ENCODE data around the gene GNAO1.

Gene GNAO1

GRCh38 chr16:56237451-56237930, 46.2 kb downstream of the GNAO1 start:
- peaks cover 8% of the 10 kb centered on the region for H3K27me3 Mint-ChIP-seq (ENCODE audit: low read depth)
- no peak overlapping the region for H3K27ac Mint-ChIP-seq
- no peak overlapping the region for H3K4me3 Mint-ChIP-seq
- H3K9me3 Mint-ChIP-seq = no peaks in the 10 kb centered on the region
- no peaks in the 10 kb centered on the region for H3K36me3 Mint-ChIP-seq (ENCODE audit: low read depth)
- no peaks in the 10 kb centered on the region for H3K4me1 Mint-ChIP-seq (ENCODE audit: low read depth)
- no peak for DNase-seq (ENCODE audit: low spot score)

- no peaks in the 10 kb centered on the region for H3K4me1 Mint-ChIP-seq (ENCODE audit: low read depth)
- peaks cover 8% of the 10 kb centered on the region for H3K27me3 Mint-ChIP-seq (ENCODE audit: low read depth)
- H3K36me3 Mint-ChIP-seq (ENCODE audit: low read depth) = no peaks in the 10 kb centered on the region
- H3K4me3 Mint-ChIP-seq = no peak overlapping the region
- no peak overlapping the region for H3K27ac Mint-ChIP-seq
- no peaks in the 10 kb centered on the region for H3K9me3 Mint-ChIP-seq
- DNase-seq (ENCODE audit: low spot score) = no peak
Measured at GRCh38 chr16:56238188-56238587, 46.9 kb downstream of the GNAO1 start.

- Mint-ChIP-seq H3K36me3 (ENCODE audit: low read depth) (no peaks in the 10 kb centered on the region), H3K27me3 (ENCODE audit: low read depth) (peaks cover 3% of the 10 kb centered on the region), H3K27ac (no peak overlapping the region), H3K4me3 (no peak overlapping the region), H3K4me1 (ENCODE audit: low read depth) (no peaks in the 10 kb centered on the region), H3K9me3 (no peaks in the 10 kb centered on the region)
- no peak for DNase-seq (ENCODE audit: low spot score)
Measured at GRCh38 chr16:56241596-56241995, 50.3 kb downstream of the GNAO1 start.

GRCh38 chr16:56242740-56243139, 51.5 kb downstream of the GNAO1 start:
- Mint-ChIP-seq H3K9me3 (no peaks in the 10 kb centered on the region), H3K4me3 (no peak overlapping the region), H3K36me3 (ENCODE audit: low read depth) (no peaks in the 10 kb centered on the region), H3K27ac (no peak overlapping the region), H3K27me3 (ENCODE audit: low read depth) (peaks cover 3% of the 10 kb centered on the region), H3K4me1 (ENCODE audit: low read depth) (no peaks in the 10 kb centered on the region)
- DNase-seq (ENCODE audit: low spot score) = no peak

- no peak overlapping the region for H3K27ac Mint-ChIP-seq
- no peak overlapping the region for H3K4me3 Mint-ChIP-seq
- no peaks in the 10 kb centered on the region for H3K36me3 Mint-ChIP-seq (ENCODE audit: low read depth)
- peaks cover 3% of the 10 kb centered on the region for H3K27me3 Mint-ChIP-seq (ENCODE audit: low read depth)
- no peak for DNase-seq (ENCODE audit: low spot score)
- H3K4me1 Mint-ChIP-seq (ENCODE audit: low read depth) = no peaks in the 10 kb centered on the region
- H3K9me3 Mint-ChIP-seq = no peaks in the 10 kb centered on the region
Measured at GRCh38 chr16:56244612-56245011, 53.3 kb downstream of the GNAO1 start.

- Mint-ChIP-seq H3K36me3 (ENCODE audit: low read depth) (no peaks in the 10 kb centered on the region), H3K27me3 (ENCODE audit: low read depth) (peaks cover 8% of the 10 kb centered on the region), H3K9me3 (no peaks in the 10 kb centered on the region), H3K4me3 (no peak overlapping the region), H3K4me1 (ENCODE audit: low read depth) (no peaks in the 10 kb centered on the region), H3K27ac (no peak overlapping the region)
- DNase-seq (ENCODE audit: low spot score) = no peak
Measured at GRCh38 chr16:56245197-56245596, 53.9 kb downstream of the GNAO1 start.

GRCh38 chr16:56246051-56246817, 54.9 kb downstream of the GNAO1 start:
- Mint-ChIP-seq H3K9me3 (no peaks in the 10 kb centered on the region), H3K4me3 (no peak overlapping the region), H3K27me3 (ENCODE audit: low read depth) (peaks cover 12% of the 10 kb centered on the region), H3K4me1 (ENCODE audit: low read depth) (no peaks in the 10 kb centered on the region), H3K36me3 (ENCODE audit: low read depth) (no peaks in the 10 kb centered on the region), H3K27ac (no peak overlapping the region)
- no peak for DNase-seq (ENCODE audit: low spot score)

GRCh38 chr16:56247018-56247417, 55.7 kb downstream of the GNAO1 start:
- Mint-ChIP-seq H3K27me3 (ENCODE audit: low read depth) (peaks cover 12% of the 10 kb centered on the region), H3K4me1 (ENCODE audit: low read depth) (no peaks in the 10 kb centered on the region), H3K9me3 (no peaks in the 10 kb centered on the region), H3K36me3 (ENCODE audit: low read depth) (no peaks in the 10 kb centered on the region), H3K27ac (no peak overlapping the region), H3K4me3 (no peak overlapping the region)
- no peak for DNase-seq (ENCODE audit: low spot score)

GRCh38 chr16:56247808-56248207, 56.5 kb downstream of the GNAO1 start:
- Mint-ChIP-seq H3K36me3 (ENCODE audit: low read depth) (no peaks in the 10 kb centered on the region), H3K4me1 (ENCODE audit: low read depth) (no peaks in the 10 kb centered on the region), H3K27me3 (ENCODE audit: low read depth) (peaks cover 12% of the 10 kb centered on the region), H3K27ac (no peak overlapping the region), H3K9me3 (no peaks in the 10 kb centered on the region), H3K4me3 (no peak overlapping the region)
- DNase-seq (ENCODE audit: low spot score) = no peak

- Mint-ChIP-seq H3K27ac (no peak overlapping the region), H3K9me3 (no peaks in the 10 kb centered on the region), H3K36me3 (ENCODE audit: low read depth) (no peaks in the 10 kb centered on the region), H3K4me3 (no peak overlapping the region), H3K27me3 (ENCODE audit: low read depth) (peaks cover 33% of the 10 kb centered on the region), H3K4me1 (ENCODE audit: low read depth) (no peaks in the 10 kb centered on the region)
- no peak for DNase-seq (ENCODE audit: low spot score)
Measured at GRCh38 chr16:56252835-56253234, 61.5 kb downstream of the GNAO1 start.

- H3K9me3 Mint-ChIP-seq = no peaks in the 10 kb centered on the region
- peaks cover 25% of the 10 kb centered on the region for H3K27me3 Mint-ChIP-seq (ENCODE audit: low read depth)
Measured at GRCh38 chr16:56255904-56256303, 64.6 kb downstream of the GNAO1 start.

GRCh38 chr16:56257239-56257638, 66.0 kb downstream of the GNAO1 start:
- no peak for DNase-seq (ENCODE audit: low spot score)
- no peak overlapping the region for H3K4me3 Mint-ChIP-seq
- H3K4me1 Mint-ChIP-seq (ENCODE audit: low read depth) = peaks cover 12% of the 10 kb centered on the region
- peaks cover 27% of the 10 kb centered on the region for H3K27me3 Mint-ChIP-seq (ENCODE audit: low read depth)
- no peak overlapping the region for H3K27ac Mint-ChIP-seq
- no peaks in the 10 kb centered on the region for H3K9me3 Mint-ChIP-seq
- H3K36me3 Mint-ChIP-seq (ENCODE audit: low read depth) = no peaks in the 10 kb centered on the region

More at GRCh38 chr16:56255904-56256303, 64.6 kb downstream of the GNAO1 start:
- Mint-ChIP-seq H3K4me1 (ENCODE audit: low read depth) (peaks cover 2% of the 10 kb centered on the region), H3K36me3 (ENCODE audit: low read depth) (no peaks in the 10 kb centered on the region), H3K4me3 (no peak overlapping the region), H3K27ac (no peak overlapping the region)
- DNase-seq (ENCODE audit: low spot score) = no peak

- Mint-ChIP-seq H3K4me1 (ENCODE audit: low read depth) (peaks cover 18% of the 10 kb centered on the region), H3K27ac (no peak overlapping the region), H3K9me3 (no peaks in the 10 kb centered on the region), H3K27me3 (ENCODE audit: low read depth) (peaks cover 27% of the 10 kb centered on the region), H3K4me3 (no peak overlapping the region), H3K36me3 (ENCODE audit: low read depth) (no peaks in the 10 kb centered on the region)
- no peak for DNase-seq (ENCODE audit: low spot score)
Measured at GRCh38 chr16:56257666-56258342, 66.5 kb downstream of the GNAO1 start.

GRCh38 chr16:56258508-56259424, 67.5 kb downstream of the GNAO1 start:
- H3K36me3 Mint-ChIP-seq (ENCODE audit: low read depth) = no peaks in the 10 kb centered on the region
- peaks cover 25% of the 10 kb centered on the region for H3K4me1 Mint-ChIP-seq (ENCODE audit: low read depth)
- H3K27me3 Mint-ChIP-seq (ENCODE audit: low read depth) = peaks cover 26% of the 10 kb centered on the region
- no peak overlapping the region for H3K4me3 Mint-ChIP-seq
- DNase-seq (ENCODE audit: low spot score) = no peak
- H3K9me3 Mint-ChIP-seq = no peaks in the 10 kb centered on the region
- H3K27ac Mint-ChIP-seq = no peak overlapping the region
